HG02943 (cell line): ENCODE data around the gene GRIFIN.

Experiments
- ATAC-seq: cut with Tn5 transposase; IDR thresholded peaks from one replicate; pipeline ENCODE4 v1.9.1; 2021; ENCODE audit warnings: mild to moderate bottlenecking, low read depth, moderate library complexity; ENCODE audit not compliant: unreplicated experiment

Gene GRIFIN

DNA sequence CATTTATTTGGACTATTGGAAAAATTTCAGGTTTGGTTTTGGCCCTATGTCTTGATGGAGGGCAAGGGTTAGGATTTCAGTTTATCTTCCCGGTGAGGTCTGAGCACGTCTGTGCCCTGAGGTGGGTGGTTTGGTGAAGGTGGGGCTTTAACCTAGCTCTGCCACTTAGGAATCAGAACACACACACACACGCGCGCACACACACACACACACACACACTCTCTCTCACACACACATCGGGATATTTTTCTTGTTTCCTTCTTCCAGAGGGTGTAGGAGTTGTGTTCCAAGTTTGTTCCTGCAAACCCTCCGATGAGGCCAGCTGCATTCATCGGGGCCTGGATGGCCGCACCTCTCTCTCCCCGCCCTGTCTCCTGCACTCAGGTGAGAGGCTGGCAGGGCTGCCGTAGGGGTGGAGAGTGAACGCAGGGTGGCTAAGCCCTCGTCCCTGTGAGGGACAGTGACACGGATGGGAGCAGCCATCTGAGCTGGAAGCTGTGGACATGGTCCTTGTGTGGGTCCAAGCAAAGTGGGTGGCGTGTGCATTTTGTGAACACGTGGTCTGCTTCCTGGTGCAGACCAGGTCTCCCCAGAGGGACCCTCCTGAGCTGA lies 38.6 kb downstream of the GRIFIN start:
- ATAC-seq = no peak

- no peak for ATAC-seq
Measured at GRCh38 chr7:2437136-2437535, 39.1 kb downstream of the GRIFIN start.

DNA sequence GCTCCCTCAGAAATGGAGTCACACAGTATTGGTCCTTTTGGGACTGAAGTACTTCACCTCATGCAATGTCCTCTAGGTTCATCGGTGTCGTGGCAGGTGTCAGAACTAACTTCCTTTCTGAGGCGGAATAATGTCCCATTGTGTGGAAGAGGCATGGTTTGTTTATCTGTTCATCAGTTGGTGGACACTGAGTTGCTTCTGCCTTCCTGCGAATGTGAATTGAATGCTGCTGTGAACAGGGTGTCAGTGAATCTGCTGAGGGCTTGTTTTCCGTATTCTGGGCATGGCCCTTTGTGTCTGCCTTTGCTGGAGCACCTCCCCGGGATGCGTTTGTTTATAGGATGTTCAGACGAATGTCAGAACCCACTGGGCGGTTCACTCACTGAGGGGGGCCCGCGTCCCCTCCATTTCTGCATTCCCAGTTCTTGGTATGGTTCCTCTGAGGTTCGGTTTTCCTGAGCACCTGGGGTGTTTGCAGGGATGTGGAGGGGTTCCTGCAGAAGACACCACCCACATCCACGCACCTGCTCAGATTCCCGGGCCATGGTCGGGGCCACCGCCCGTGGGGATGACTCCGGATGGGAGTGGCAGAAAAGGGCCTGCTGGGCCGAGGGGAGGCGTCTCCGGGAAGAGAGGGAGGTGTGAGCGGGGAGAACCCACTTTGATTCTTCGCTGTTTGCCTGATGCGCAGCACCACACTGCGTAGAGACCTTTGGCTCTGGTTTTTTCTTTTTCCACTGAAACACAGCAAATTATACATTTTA lies 39.7 kb downstream of the GRIFIN start:
- ATAC-seq = no peak

DNA sequence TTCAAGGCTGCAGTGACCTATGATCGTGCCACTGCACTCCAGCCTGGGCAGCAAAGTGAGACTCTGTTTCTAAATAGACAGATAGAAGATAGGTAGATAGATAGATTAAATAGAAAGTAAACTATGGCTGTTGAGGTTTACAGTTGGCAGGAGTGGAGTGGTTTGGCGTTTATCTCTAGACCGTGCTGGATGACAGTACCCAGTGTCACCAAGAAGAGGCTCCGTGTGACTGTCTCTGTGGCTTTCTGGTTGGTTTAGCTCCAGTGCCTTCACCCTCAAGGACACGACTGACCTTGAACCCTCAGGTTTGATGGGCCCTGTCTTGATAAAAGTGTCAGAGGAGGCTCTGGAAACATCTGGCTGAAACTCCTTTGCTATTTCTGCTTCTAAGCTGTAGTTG lies 41.1 kb downstream of the GRIFIN start:
- ATAC-seq = no peak

GRCh38 chr7:2433713-2434550 lies 42.3 kb downstream of the GRIFIN start:
- no peak for ATAC-seq

DNA sequence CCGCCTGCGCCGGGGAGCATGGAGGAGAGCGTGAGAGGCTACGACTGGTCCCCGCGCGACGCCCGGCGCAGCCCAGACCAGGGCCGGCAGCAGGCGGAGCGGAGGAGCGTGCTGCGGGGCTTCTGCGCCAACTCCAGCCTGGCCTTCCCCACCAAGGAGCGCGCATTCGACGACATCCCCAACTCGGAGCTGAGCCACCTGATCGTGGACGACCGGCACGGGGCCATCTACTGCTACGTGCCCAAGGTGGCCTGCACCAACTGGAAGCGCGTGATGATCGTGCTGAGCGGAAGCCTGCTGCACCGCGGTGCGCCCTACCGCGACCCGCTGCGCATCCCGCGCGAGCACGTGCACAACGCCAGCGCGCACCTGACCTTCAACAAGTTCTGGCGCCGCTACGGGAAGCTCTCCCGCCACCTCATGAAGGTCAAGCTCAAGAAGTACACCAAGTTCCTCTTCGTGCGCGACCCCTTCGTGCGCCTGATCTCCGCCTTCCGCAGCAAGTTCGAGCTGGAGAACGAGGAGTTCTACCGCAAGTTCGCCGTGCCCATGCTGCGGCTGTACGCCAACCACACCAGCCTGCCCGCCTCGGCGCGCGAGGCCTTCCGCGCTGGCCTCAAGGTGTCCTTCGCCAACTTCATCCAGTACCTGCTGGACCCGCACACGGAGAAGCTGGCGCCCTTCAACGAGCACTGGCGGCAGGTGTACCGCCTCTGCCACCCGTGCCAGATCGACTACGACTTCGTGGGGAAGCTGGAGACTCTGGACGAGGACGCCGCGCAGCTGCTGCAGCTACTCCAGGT lies 43.1 kb downstream of the GRIFIN start:
- no peak for ATAC-seq

- ATAC-seq = no peak
Measured at GRCh38 chr7:2431260-2431867, 44.8 kb downstream of the GRIFIN start.

DNA sequence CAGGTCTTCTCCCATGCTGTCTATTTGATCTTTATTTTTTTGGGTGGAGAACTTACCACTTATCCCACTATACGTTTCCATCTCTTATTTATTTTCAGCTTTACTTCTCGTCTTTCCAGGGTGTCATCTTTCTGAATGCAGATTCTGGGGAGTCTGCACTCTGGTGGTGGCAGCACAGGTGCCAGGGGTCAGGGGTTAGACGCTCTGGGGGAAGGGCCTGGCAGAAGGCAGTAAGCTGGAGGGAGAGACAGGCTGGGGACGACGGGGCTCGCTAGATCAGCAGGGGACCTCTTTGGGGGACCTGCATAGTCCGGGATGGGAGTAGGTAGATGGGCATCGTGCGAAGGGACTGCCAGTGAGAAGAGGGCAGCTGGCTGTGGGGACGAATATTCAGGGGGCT lies 50.4 kb downstream of the GRIFIN start:
- no peak for ATAC-seq
